Measurements from ENCODE around the gene CALM1.

CALM1 gene

GRCh38 chr14:90412058-90412457 is 15.2 kb downstream of the CALM1 start:
- no peak for DNase-seq

DNA sequence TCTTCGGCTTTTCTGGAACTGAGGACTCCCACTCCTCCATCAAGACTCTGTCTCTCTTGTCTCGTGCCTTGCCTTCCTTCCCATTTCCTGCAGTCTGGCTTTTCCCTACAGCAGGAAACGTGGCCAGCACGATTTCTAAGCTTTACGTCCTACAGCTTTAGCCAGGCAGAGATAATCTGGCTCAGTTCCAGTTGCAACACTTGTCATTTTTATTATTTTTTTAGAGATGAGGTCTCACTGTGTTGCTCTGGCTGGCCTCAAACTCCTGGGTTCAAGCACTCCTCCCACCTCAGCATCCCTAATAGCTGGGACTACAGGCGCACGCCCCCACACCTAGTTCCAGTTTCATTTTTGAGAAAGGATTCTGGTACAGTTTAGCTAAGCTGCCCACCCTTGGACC is 19.9 kb downstream of the CALM1 start:
- DNase-seq = no peak

- no peak for DNase-seq
Measured at GRCh38 chr14:90418053-90418452, 21.2 kb downstream of the CALM1 start.

DNA sequence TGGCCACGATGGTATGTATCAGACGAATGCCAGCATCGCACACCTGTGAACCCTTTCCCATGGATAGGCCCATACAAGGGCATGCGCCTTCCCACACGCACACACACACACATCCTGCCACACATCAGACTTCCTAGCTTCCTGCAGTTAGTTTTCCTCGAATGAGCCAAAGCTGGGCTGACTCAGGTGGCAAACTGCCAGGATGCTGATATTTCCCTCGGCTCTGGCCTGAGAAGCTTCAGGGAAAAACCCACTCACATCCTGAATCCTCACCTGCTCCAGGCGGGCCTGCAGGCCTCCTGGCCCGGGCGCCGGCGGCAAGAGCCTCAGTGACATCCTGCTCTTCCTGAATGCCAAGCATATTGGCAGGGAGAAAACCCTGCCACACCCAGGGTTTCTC is 22.4 kb downstream of the CALM1 start:
- DNase-seq = no peak

GRCh38 chr14:90421001-90421631 is 24.3 kb downstream of the CALM1 start:
- no peak for DNase-seq

GRCh38 chr14:90421632-90422020 is 24.8 kb downstream of the CALM1 start:
- no peak for DNase-seq

DNA sequence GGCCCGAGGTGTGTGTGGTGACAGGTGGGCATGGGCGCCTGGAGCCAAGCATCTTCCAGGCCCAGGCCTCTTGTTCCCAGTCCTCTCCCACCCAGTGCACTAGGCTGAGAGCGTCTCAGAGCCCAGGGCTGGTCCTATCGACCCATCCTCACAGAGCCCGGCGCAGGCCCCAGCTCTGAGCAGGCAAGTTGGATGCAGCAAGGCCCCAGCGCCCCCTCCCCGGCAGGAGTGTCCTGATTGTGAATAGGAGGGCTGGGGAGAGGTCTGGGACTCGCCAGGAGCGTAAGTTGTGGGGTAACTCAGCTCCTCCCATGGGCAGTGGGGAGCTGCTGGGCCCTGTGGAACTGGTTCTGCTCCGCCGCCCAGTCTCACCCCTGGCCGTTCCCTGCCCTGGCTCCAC is 26.3 kb downstream of the CALM1 start:
- DNase-seq = no peak

DNA sequence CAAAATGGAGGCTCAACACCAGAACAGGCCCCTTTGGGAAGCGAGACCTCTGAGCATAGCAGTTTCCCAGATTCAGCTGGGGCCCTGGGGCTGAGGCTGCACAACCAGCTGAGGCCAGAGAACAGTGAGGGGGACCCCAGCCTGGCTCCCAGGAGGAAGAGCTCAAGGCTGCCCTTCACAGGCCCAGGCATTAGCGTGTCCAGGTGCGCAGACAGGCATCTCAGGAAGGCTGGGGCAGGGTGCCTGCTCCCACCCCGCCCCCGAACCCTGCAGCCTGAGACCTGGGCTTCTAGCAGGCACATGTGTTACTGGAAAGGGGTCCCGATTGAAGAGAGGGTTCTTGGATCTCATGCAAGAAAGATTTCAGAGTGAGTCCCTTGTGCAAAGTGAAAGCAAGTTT is 27.2 kb downstream of the CALM1 start:
- no peak for DNase-seq

DNA sequence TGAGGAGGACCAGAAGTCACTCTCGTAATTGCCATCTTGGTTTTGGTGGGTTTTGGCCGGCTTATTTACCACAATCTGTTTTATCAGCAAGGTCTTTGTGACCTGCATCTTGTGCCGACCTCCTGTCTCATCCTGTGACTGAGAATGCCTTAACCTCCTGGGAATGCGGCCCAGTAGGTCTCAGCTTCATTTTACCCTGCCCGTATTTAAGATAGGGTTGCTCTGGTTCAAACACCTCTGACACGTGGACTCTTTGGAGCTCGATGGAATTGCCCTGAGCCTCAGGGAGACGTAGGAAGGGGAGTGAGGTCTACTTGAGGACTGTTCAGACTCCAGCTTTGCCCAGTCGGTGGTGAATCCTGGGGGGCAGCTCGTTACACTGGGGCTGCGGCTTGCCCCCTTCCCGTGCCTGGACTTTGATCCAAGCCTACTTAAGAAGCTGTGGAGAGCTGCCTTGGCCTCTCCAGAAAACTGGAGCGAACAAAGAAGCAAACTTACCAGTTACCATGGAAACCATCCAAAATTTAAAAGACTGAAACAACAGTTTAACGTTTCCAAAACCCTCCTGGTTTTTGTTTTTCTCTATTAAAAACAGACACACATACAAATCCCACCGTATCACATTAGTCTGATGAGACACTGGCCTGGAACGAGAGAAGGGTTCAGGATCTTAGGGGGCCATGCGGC is 28.0 kb downstream of the CALM1 start:
- DNase-seq = no peak

- no peak for DNase-seq
Measured at GRCh38 chr14:90425373-90425879, 28.6 kb downstream of the CALM1 start.

GRCh38 chr14:90426031-90426540 is 29.3 kb downstream of the CALM1 start:
- DNase-seq = no peak

DNA sequence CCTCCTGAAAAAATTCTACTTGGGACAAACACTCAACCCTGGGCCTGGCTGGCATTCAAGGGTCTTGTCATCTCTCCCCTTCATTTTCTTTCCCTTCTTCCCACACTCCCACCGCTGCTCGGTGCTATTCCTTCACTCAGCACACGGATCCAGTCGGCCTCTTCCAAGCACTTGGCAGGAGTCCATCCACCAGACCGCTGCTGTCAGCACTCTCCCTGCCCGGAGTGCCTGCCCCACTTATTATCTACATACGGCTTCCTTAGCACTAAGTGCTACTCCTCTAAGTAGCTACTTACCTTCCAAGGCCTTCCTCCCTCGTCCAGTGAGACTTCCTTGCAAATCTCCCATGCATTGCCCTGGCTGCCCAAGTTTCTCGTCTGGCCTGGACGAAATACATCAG is 29.8 kb downstream of the CALM1 start:
- DNase-seq = no peak

- DNase-seq = no peak
Measured at GRCh38 chr14:90427848-90428426, 31.1 kb downstream of the CALM1 start.

GRCh38 chr14:90428676-90429075 is 31.8 kb downstream of the CALM1 start:
- no peak for DNase-seq

DNA sequence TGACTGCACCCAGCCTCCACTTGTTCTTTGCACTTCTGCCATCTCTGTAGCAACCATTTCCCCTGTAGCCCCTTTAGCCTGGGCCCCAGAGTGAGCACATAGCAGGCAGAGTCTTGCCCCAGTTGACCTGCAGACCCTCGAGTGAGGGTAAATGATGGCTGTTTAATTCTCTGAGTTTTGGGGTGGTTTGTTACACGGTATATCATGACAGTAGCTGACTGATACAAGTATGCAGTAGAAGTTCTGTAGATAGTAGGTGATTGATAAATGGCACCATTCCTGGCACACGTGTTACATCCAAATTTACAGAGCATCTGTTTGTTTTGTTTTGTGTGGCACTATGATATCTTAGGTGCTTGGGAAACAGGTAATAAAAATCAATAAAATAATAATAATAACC is 32.4 kb downstream of the CALM1 start:
- no peak for DNase-seq

DNA sequence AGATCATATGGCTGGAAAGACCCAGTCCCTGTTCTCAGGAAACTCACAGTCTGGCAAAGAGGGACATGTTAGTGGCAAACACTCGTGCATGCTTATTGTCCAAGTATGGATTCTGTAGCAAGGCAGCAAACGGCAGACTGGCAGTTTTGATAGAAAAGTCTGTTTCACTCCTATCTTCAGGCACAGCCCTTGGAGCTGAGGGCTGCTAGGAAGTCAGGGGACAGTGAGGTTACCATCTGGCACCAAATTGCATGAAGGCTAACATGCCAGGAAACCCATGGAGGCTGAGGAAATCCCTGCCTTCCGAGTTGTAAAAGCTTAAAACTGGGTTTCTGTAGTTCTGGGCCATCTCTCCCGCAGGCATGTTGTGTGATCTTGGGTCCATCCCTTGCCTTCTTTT is 32.9 kb downstream of the CALM1 start:
- DNase-seq = no peak

- no peak for DNase-seq
Measured at GRCh38 chr14:90434370-90435020, 37.7 kb downstream of the CALM1 start.

DNA sequence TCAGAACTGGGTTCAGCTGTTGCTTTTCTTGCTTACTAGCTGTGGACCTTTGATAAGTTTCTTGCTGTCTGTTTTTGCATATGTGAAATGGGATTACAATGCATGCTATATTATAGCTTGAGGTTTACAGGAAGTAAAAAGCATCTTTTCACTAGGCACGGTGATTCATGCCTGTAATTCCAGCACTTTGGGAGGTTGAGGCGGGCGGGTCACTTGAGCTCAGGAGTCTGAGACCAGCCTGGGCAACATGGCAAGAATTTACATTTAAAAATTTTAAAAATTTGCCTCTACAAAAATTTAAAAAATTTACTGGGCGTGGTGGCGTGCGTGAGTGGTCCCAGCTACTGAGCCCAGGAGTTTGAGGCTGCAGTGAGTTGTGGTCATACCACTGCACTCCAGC is 42.0 kb downstream of the CALM1 start:
- DNase-seq = no peak

DNA sequence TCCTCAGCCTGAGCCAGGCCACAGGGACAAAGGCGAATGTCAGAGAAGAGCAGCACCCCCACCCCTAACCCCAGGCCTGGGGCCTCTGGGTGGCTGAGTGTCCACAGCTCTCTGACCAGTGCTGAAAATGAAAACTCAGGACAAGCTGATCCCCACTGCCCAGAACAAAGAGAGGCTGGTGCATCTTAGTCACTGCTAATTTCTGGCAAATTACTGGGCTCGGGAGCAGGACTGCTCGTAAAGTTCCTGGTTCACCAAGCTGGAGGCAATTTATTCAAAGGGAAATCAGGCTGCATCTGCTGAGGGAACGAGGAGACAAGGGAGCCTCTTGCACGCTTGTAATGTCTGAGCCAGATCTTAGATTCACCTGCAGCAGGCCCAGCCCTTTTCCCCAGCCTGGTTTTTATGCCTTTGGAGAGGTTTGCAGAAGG is 43.2 kb downstream of the CALM1 start:
- no peak for DNase-seq

DNA sequence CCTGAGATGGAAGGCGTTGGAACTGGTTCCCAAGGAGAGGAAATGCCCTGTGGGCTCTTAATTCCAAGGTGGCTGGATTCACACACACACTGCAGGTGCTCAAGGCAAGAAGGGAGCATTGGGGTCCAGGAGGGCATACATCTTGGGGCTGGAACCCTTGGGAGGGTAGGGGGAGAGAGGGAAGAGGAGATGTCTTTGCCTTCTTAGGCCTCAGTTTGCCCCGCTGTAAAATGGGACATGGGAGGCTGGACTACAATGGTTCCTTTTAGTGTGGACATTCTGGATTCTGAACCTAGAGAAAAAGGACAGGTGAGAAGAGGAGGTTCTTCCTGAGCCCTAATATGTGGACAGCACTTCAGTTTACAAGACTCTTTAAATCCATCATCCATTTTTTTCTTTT is 43.8 kb downstream of the CALM1 start:
- DNase-seq = no peak

DNA sequence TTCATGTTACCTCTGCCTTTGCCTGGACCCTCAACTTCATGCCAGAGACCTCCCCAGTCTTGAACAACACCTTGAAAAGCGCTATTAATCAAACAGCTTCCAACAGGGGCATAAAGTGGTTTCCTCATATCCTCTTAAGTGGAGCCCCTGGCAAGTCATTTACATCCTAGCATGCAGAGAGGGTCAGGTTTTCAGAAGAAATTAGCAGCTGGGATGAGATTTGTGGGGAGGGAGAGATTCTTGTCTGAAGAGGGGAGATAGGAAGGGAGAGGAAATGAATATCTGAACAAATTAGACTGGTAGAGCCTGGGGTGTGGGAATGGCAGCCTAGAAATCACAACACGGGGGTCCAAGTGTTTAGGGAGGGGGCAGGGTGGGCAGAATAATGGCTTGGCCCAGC is 45.6 kb downstream of the CALM1 start:
- no peak for DNase-seq

GRCh38 chr14:90443161-90444076 is 46.6 kb downstream of the CALM1 start:
- DNase-seq = no peak
